H1 (cell line): ENCODE data around the gene IGF1. TPM values are rescaled to one million over a fixed set of nuclear protein-coding genes. Genes with fewer than 3 reads are reported as not detected.

Experiments
- CTCF ChIA-PET: fragments of 300-600 bp; sonication (Branson Sonifier 250); formaldehyde crosslinking; loops from one replicate; lab custom pipeline; 2021; ENCODE audit not compliant: partially characterized antibody; lab: Charles Lee
- POLR2A ChIA-PET: fragments of 300-600 bp; sonication (Branson Sonifier 250); formaldehyde crosslinking; loops from one replicate; lab custom pipeline; 2021; ENCODE audit warnings: inconsistent platforms; ENCODE audit not compliant: partially characterized antibody; lab: Charles Lee
- DNase-seq, 2 experiments: peaks; one replicate each; pipeline versions ENCODE4 v3.0.0 to v3.0.0-alpha.2; 2010 to 2022; ENCODE audit warnings: low spot score in 2 of 2, low read depth in 1 of 2, mixed read lengths in 1 of 2
- FAIRE-seq: peaks from 2 replicates; lab custom pipeline; 2011; peaks lifted over from hg19 to GRCh38; lab: Jason Lieb, UNC
- H2AFZ ChIP-seq: 2 replicates; pipeline ENCODE4 v1.8.1; 2012; ENCODE audit warnings: low read length, inconsistent platforms
- H2AK5ac ChIP-seq: 2 replicates; pipeline ENCODE4 v1.6.1; 2013; ENCODE audit warnings: low read depth, low read length
- H2BK120ac ChIP-seq: replicated peaks from 2 replicates; pipeline ENCODE3; 2013; ENCODE audit warnings: low read depth, low read length, inconsistent platforms
- H2BK12ac ChIP-seq: 2 replicates; pipeline ENCODE4 v1.6.1; 2013; ENCODE audit warnings: low read depth, low read length
- H2BK15ac ChIP-seq: 2 replicates; pipeline ENCODE4 v1.6.1; 2013; ENCODE audit warnings: low read length
- H2BK20ac ChIP-seq: 2 replicates; pipeline ENCODE4 v1.6.1; 2013; ENCODE audit warnings: low read length
- H2BK5ac ChIP-seq: 2 replicates; pipeline ENCODE4 v1.6.1; 2013; ENCODE audit warnings: low read depth, low read length
- H3K14ac ChIP-seq: 2 replicates; pipeline ENCODE4 v1.6.1; 2013; ENCODE audit warnings: inconsistent platforms; ENCODE audit not compliant: insufficient read length
- H3K18ac ChIP-seq: 2 replicates; pipeline ENCODE4 v1.6.1; 2013; ENCODE audit warnings: low read length; ENCODE audit errors: extremely low read depth
- H3K23ac ChIP-seq: 2 replicates; pipeline ENCODE4 v1.6.1; 2013; ENCODE audit warnings: inconsistent platforms; ENCODE audit not compliant: insufficient read length
- H3K23me2 ChIP-seq: 2 replicates; pipeline ENCODE4 v1.6.1; 2013; ENCODE audit warnings: low read depth, low read length
- H3K27ac ChIP-seq: 2 replicates; pipeline ENCODE4 v1.6.1; 2011; ENCODE audit warnings: low read depth, low read length, inconsistent platforms
- H3K27me3 ChIP-seq, 4 experiments: replicated peaks in 1 of 4; 1 replicate in 1 of 4; 2 replicates in 3 of 4; pipeline versions ENCODE4 v1.6.1 to v1.8.1; 2011 to 2013; ENCODE audit warnings: low read length in 3 of 4, mild to moderate bottlenecking in 3 of 4, inconsistent platforms in 2 of 4, mixed read lengths in 2 of 4, moderate library complexity in 1 of 4; ENCODE audit not compliant: control insufficient read depth in 3 of 4, insufficient read depth in 3 of 4; ENCODE audit errors: extremely low read depth in 1 of 4
- H3K36me3 ChIP-seq, 4 experiments: 2 replicates each; pipeline versions ENCODE4 v1.6.1 to v1.8.1; 2011 to 2013; ENCODE audit warnings: mild to moderate bottlenecking in 4 of 4, low read length in 3 of 4, moderate library complexity in 2 of 4, control low read depth in 1 of 4, inconsistent platforms in 1 of 4; ENCODE audit not compliant: insufficient read depth in 4 of 4, control insufficient read depth in 2 of 4
- H3K4ac ChIP-seq: replicated peaks from 2 replicates; pipeline ENCODE3; 2013; ENCODE audit warnings: low read length, low read depth, mixed read lengths, inconsistent platforms; ENCODE audit not compliant: insufficient read length
- H3K4me1 ChIP-seq, 4 experiments: replicated peaks in 1 of 4; 1 replicate in 1 of 4; 2 replicates in 3 of 4; pipeline versions ENCODE4 v1.6.1 to v1.8.1; 2011 to 2013; ENCODE audit warnings: low read length in 3 of 4, inconsistent platforms in 2 of 4, mixed read lengths in 1 of 4; ENCODE audit not compliant: insufficient read depth in 4 of 4, control insufficient read depth in 3 of 4
- H3K4me2 ChIP-seq, 2 experiments: 2 replicates each; pipeline versions ENCODE4 v1.6.1 to v1.8.1; 2011 to 2013; ENCODE audit warnings: low read depth in 2 of 2, low read length in 2 of 2, control low read depth in 1 of 2, inconsistent platforms in 1 of 2, mild to moderate bottlenecking in 1 of 2; ENCODE audit not compliant: insufficient read depth in 1 of 2
- H3K4me3 ChIP-seq, 4 experiments: fragments of 200-600, 300-600 bp in 1 of 4; sonication (generic), shearing (Covaris generic), sonication (Bioruptor Twin) in 1 of 4; 2 replicates each; pipeline versions ENCODE4 v1.5.1 to v1.8.1; 2011 to 2016; ENCODE audit warnings: low read length in 4 of 4, low read depth in 3 of 4, control low read depth in 2 of 4, inconsistent platforms in 2 of 4, mild to moderate bottlenecking in 2 of 4, mixed read lengths in 1 of 4, moderate library complexity in 1 of 4; ENCODE audit not compliant: insufficient read depth in 2 of 4; ENCODE audit errors: extremely low read depth in 1 of 4
- H3K56ac ChIP-seq: replicated peaks from 2 replicates; pipeline ENCODE3; 2013; ENCODE audit warnings: low read depth, mild to moderate bottlenecking, mixed read lengths, low read length, inconsistent platforms; ENCODE audit not compliant: insufficient read length
- H3K79me1 ChIP-seq: 2 replicates; pipeline ENCODE4 v1.6.1; 2013; ENCODE audit warnings: low read depth, low read length, control low read depth
- H3K79me2 ChIP-seq, 2 experiments: 2 replicates each; pipeline versions ENCODE4 v1.6.1 to v1.8.1; 2012 to 2013; ENCODE audit warnings: low read length in 2 of 2, mild to moderate bottlenecking in 2 of 2, inconsistent platforms in 1 of 2; ENCODE audit not compliant: insufficient read depth in 2 of 2, control insufficient read depth in 1 of 2
- H3K9ac ChIP-seq, 4 experiments: replicated peaks in 1 of 4; 1 replicate in 1 of 4; 2 replicates in 3 of 4; pipeline versions ENCODE4 v1.6.1 to v1.8.1; 2011 to 2013; ENCODE audit warnings: low read depth in 3 of 4, low read length in 3 of 4, control low read depth in 2 of 4, mild to moderate bottlenecking in 2 of 4, moderate library complexity in 2 of 4, inconsistent platforms in 1 of 4; ENCODE audit errors: extremely low read depth in 1 of 4
- H3K9me3 ChIP-seq, 2 experiments: 2 replicates each; pipeline versions ENCODE4 v1.6.1 to v1.8.1; 2012 to 2013; ENCODE audit warnings: mild to moderate bottlenecking in 2 of 2, moderate library complexity in 2 of 2, control low read depth in 1 of 2, inconsistent platforms in 1 of 2, low read depth in 1 of 2, low read length in 1 of 2, mixed read lengths in 1 of 2; ENCODE audit not compliant: insufficient read depth in 2 of 2
- H4K20me1 ChIP-seq, 2 experiments: replicated peaks in 1 of 2; 2 replicates each; pipeline versions ENCODE3 to v1.8.1; 2011 to 2013; ENCODE audit warnings: inconsistent platforms in 2 of 2, low read length in 2 of 2, mild to moderate bottlenecking in 1 of 2; ENCODE audit not compliant: insufficient read depth in 2 of 2, control insufficient read depth in 1 of 2
- H4K5ac ChIP-seq: 2 replicates; pipeline ENCODE4 v1.6.1; 2013; ENCODE audit warnings: low read length, low read depth, mixed read lengths, inconsistent platforms; ENCODE audit not compliant: insufficient read length
- H4K8ac ChIP-seq: 2 replicates; pipeline ENCODE4 v1.8.0; 2013; ENCODE audit warnings: mild to moderate bottlenecking, moderate library complexity, low read length, inconsistent platforms; ENCODE audit not compliant: insufficient read depth; ENCODE audit errors: extremely low read depth
- H4K91ac ChIP-seq: replicated peaks from 2 replicates; pipeline ENCODE3; 2013; ENCODE audit warnings: low read length, mixed read lengths, inconsistent platforms; ENCODE audit not compliant: insufficient read length
- MAX ChIP-seq: IDR thresholded peaks from 2 replicates; pipeline ENCODE4 v1.6.1; 2012; ENCODE audit warnings: inconsistent platforms
- POU5F1 ChIP-seq: IDR thresholded peaks from 2 replicates; pipeline ENCODE4 v1.6.1; 2011; ENCODE audit warnings: low read depth, mild to moderate bottlenecking, low read length, moderate library complexity
- RAD21 ChIP-seq, 2 experiments: IDR thresholded peaks in 1 of 2; conservative IDR thresholded peaks in 1 of 2; 2 replicates each; pipeline ENCODE4 v1.6.1; 2011; ENCODE audit warnings: low read depth in 2 of 2, low read length in 2 of 2, improper control_type of control experiment in 1 of 2, inconsistent platforms in 1 of 2, mild to moderate bottlenecking in 1 of 2, moderate library complexity in 1 of 2
- RFX5 ChIP-seq: IDR thresholded peaks from 2 replicates; pipeline ENCODE4 v1.6.1; 2011; ENCODE audit warnings: low read depth, low read length, improper control_type of control experiment, borderline replicate concordance
- SIN3A ChIP-seq, 2 experiments: IDR thresholded peaks in 1 of 2; conservative IDR thresholded peaks in 1 of 2; 2 replicates each; pipeline ENCODE4 v1.6.1; 2011 to 2012; ENCODE audit warnings: low read length in 2 of 2, improper control_type of control experiment in 1 of 2, low read depth in 1 of 2, mild to moderate bottlenecking in 1 of 2
- WGBS, 2 experiments: shearing (Covaris generic) in 1 of 2; methylation state at CpG; one replicate each; pipeline versions ENCODE4 v1.1.6 to v1.1.7; 2013 to 2015; ENCODE audit warnings: low lambda C conversion rate in 2 of 2, mixed read lengths in 2 of 2, inconsistent platforms in 1 of 2, low coverage in 1 of 2, missing lambda C conversion rate in 1 of 2; ENCODE audit not compliant: insufficient replicate concordance in 2 of 2, insufficient coverage in 1 of 2, insufficient read length in 1 of 2; ENCODE audit errors: extremely low coverage in 1 of 2, missing lambda C conversion rate in 1 of 2; 5-methylcytosine and 5-hydroxymethylcytosine counted together
- long read RNA-seq, 2 experiments: library from RNA in 1 of 2; library from capped mRNA in 1 of 2; stranded (forward); transcript quantifications; one replicate each; pipeline ENCODE4 v2.0.0, GENCODE V29; 2021; ENCODE audit warnings: inconsistent platforms in 1 of 2
- polyA minus RNA-seq, 3 experiments: library from RNA; depleted of rRNA, polyadenylated mRNA; stranded (reverse); fragments of >200 nt; gene quantifications; 1 replicate in 2 of 3; 2 replicates in 1 of 3; pipeline ENCODE4 v1.2.3, GENCODE V29; 2011
- polyA plus RNA-seq, 7 experiments: library from polyadenylated mRNA; depleted of rRNA in 3 of 7; stranded (reverse) in 5 of 7; unstranded in 2 of 7; fragments of >200 nt in 5 of 7; fragments of 200-250 nt in 2 of 7; gene quantifications; 1 replicate in 5 of 7; 2 replicates in 1 of 7; 4 replicates in 1 of 7; pipeline versions ENCODE4 v1.2.1 to v1.2.3, GENCODE V29; 2011 to 2013; ENCODE audit warnings: missing spikeins in 2 of 7, mixed read lengths in 2 of 7
- total RNA-seq: library from RNA; stranded (reverse); fragmentation: NEBNext Ultra II Directional; extraction: Animal tissue kit (Norgen Biotek cat#: 25700); gene quantifications from 2 replicates; pipeline ENCODE4 v1.2.1, GENCODE V29; 2021

IGF1 gene
- total RNA-seq (not detected in 2 replicates), polyA plus RNA-seq (2011; rRNA removed) (not detected in 2 replicates), polyA minus RNA-seq (2011; rRNA and poly(A)+ RNA removed) (not detected in 2 replicates)
- not detected for polyA plus RNA-seq (2011; cell fraction: cytosol; rRNA removed)
- polyA plus RNA-seq (2011; cell fraction: nucleus; rRNA removed): not detected
- 0.22 TPM in 1 of 4 replicates, not detected in the others for polyA plus RNA-seq (2012, experiment 1 of 2)
- polyA plus RNA-seq (2012, experiment 2 of 2): not detected
- 0.02 TPM for polyA plus RNA-seq (2013, experiment 1 of 2)
- polyA plus RNA-seq (2013, experiment 2 of 2): not detected
- not detected for polyA minus RNA-seq (2011; cell fraction: cytosol; rRNA and poly(A)+ RNA removed)
- not detected for polyA minus RNA-seq (2011; cell fraction: nucleus; rRNA and poly(A)+ RNA removed)
- long read RNA-seq, experiment 1: 0 reads
- long read RNA-seq, experiment 2: 0 reads

GRCh38 chr12:102480406-102480805, at the start of gene IGF1:
TSS of gene IGF1 (minus strand) at chr12:102480563. CDS start at chr12:102480381, 182 bp downstream.
- Histone ChIP-seq H3K4me2 (no peak within 1 kb of the TSS), H4K91ac (no peak within 1 kb of the TSS), H4K20me1 (no peaks in the 10 kb centered on the region), H2BK15ac (no peak within 1 kb of the TSS), H3K56ac (no peak within 1 kb of the TSS), H2BK5ac (no peak within 1 kb of the TSS), H3K14ac (no peak within 1 kb of the TSS), H2AK5ac (no peak within 1 kb of the TSS), H3K27ac (no peak within 1 kb of the TSS), H2BK12ac (no peak within 1 kb of the TSS), H3K27me3 (no peaks in the 10 kb centered on the region), H4K5ac (no peak within 1 kb of the TSS), H3K4me1 (peaks cover 6 to 12% (median 8%) of the 10 kb centered on the region in 4 experiments; a peak in 5 of 7 replicates), H3K79me1 (no peaks in the 10 kb centered on the region), H3K36me3 (no peaks in the 10 kb centered on the region), H3K18ac (no peak within 1 kb of the TSS), H3K9ac (no peak within 1 kb of the TSS), H3K79me2 (no peaks in the 10 kb centered on the region), H3K4ac (no peak within 1 kb of the TSS), H3K4me3 (no peak within 1 kb of the TSS), H2BK20ac (no peak within 1 kb of the TSS), H2BK120ac (no peak within 1 kb of the TSS), H3K23ac (no peak within 1 kb of the TSS), H4K8ac (no peak within 1 kb of the TSS), H3K9me3 (no peaks in the 10 kb centered on the region), H2AFZ (no peak within 1 kb of the TSS), H3K23me2 (no peaks in the 10 kb centered on the region)
- 81% methylated on average over 2 of the region's 2 CpGs; no CpG with 5 or more reads in 1 of the 2 experiments for WGBS, 2 experiments
- CTCF ChIA-PET: interaction anchor here (0.6 to 1.9 kb wide), 5 partner anchors 180 to 1043 kb away, joined by 3 to 6 read pairs (median 3); no protein-coding TSS in a partner anchor
- POLR2A ChIA-PET: interaction anchor here (0.6 kb wide), 1 partner anchor 9 kb away, joined by 4 read pairs; no protein-coding TSS in a partner anchor
- FAIRE-seq: no peak
- no peak for DNase-seq
- TF ChIP-seq POU5F1 (no peak), RAD21 (IDR thresholded peaks at IDR 0.05 in 1 of 2, conservative IDR thresholded peaks at IDR 0.05 in 1 of 2; ENCODE audit: low read depth in 2 of 2, low read length in 2 of 2) (peak in 1 of 2 experiments; percentile 19; a peak in 2 of 4 replicates), MAX (no peak), RFX5 (no peak), SIN3A (conservative IDR thresholded peaks at IDR 0.05 in 1 of 2, IDR thresholded peaks at IDR 0.05 in 1 of 2; ENCODE audit: low read depth in 1 of 2, low read length in 2 of 2) (no peak)
